Caco-2 (cell line): ENCODE measurements around the gene DYNC2I2. TPM values are rescaled to one million over a fixed set of nuclear protein-coding genes. Genes with fewer than 3 reads are reported as not detected.

Experiments used
- BruUV-seq: library from RNA; stranded (reverse); fragments of 400-500 nt; replicated peaks from 2 replicates; lab custom pipeline; 2021; lab: Mats Ljungman, UMichigan
- CTCF ChIA-PET: fragments of 300-600 bp; sonication (Branson Sonifier 250); formaldehyde crosslinking; loops from one replicate; lab custom pipeline; 2022; ENCODE audit warnings: antibody characterized with exemption; lab: Charles Lee
- POLR2A ChIA-PET: fragments of 300-600 bp; sonication (Branson Sonifier 250); formaldehyde crosslinking; loops from one replicate; lab custom pipeline; 2022; ENCODE audit warnings: antibody characterized with exemption; lab: Charles Lee
- DNase-seq, 2 experiments: peaks; one replicate each; pipeline versions ENCODE4 v3.0.0 to v3.0.0-alpha.2; 2020 to 2022
- H3K27me3 ChIP-seq: replicated peaks from 2 replicates; pipeline ENCODE4 v1.6.0; 2011; ENCODE audit warnings: low read length; ENCODE audit not compliant: control insufficient read depth, insufficient read depth
- H3K36me3 ChIP-seq: 2 replicates; pipeline ENCODE4 v1.5.1; 2011; ENCODE audit warnings: low read length; ENCODE audit not compliant: control insufficient read depth, insufficient read depth
- H3K4me1 ChIP-seq: fragments of 250-450 bp; sonication (Bioruptor Pico); 2 replicates; pipeline ENCODE4 v1.5.1; 2020; ENCODE audit warnings: mild to moderate bottlenecking
- H3K4me3 ChIP-seq: 2 replicates; pipeline ENCODE4 v1.5.1; 2011; ENCODE audit warnings: low read depth, mild to moderate bottlenecking, control low read depth, low read length
- H3K9me3 ChIP-seq: fragments of 250-450 bp; sonication (Bioruptor Pico); 2 replicates; pipeline ENCODE4 v1.5.1; 2020; ENCODE audit warnings: mild to moderate bottlenecking, moderate library complexity
- H3K27ac Mint-ChIP-seq: one replicate; pipeline ENCODE4 v1.8.0; 2022; ENCODE audit warnings: mixed read lengths; ENCODE audit not compliant: unreplicated experiment
- H3K27me3 Mint-ChIP-seq: one replicate; pipeline ENCODE4 v1.8.0; 2022; ENCODE audit warnings: mixed read lengths; ENCODE audit not compliant: insufficient read depth, unreplicated experiment
- H3K36me3 Mint-ChIP-seq: one replicate; pipeline ENCODE4 v1.8.0; 2022; ENCODE audit warnings: mild to moderate bottlenecking, mixed read lengths; ENCODE audit not compliant: insufficient read depth, unreplicated experiment
- H3K4me1 Mint-ChIP-seq: one replicate; pipeline ENCODE4 v1.8.0; 2022; ENCODE audit warnings: low read depth, mixed read lengths; ENCODE audit not compliant: unreplicated experiment
- H3K4me3 Mint-ChIP-seq: one replicate; pipeline ENCODE4 v1.8.0; 2022; ENCODE audit warnings: mild to moderate bottlenecking, moderate library complexity, mixed read lengths; ENCODE audit not compliant: unreplicated experiment
- H3K9me3 Mint-ChIP-seq: one replicate; pipeline ENCODE4 v1.8.0; 2022; ENCODE audit warnings: mixed read lengths; ENCODE audit not compliant: unreplicated experiment
- CTCF ChIP-seq, 2 experiments: fragments of 200-600 bp in 1 of 2; IDR thresholded peaks; 1 replicate in 1 of 2; 2 replicates in 1 of 2; pipeline versions ENCODE4 v1.5.1 to v1.8.0; 2011 to 2022; ENCODE audit warnings: antibody characterized with exemption in 1 of 2, control low read depth in 1 of 2, inconsistent platforms in 1 of 2, low read depth in 1 of 2, low read length in 1 of 2, mild to moderate bottlenecking in 1 of 2, moderate library complexity in 1 of 2; ENCODE audit not compliant: insufficient read depth in 1 of 2, severe bottlenecking in 1 of 2, unreplicated experiment in 1 of 2
- intact Hi-C: fragments of 100-400 bp; cut with micrococcal nuclease; formaldehyde crosslinking; loops from one replicate; pipeline ENCODE4 v1.10.0; 2022; ENCODE audit not compliant: unreplicated experiment
- total RNA-seq: library from RNA; stranded (reverse); gene quantifications from 2 replicates; pipeline ENCODE4 v1.2.3, GENCODE V29; 2022

Gene DYNC2I2
- total RNA-seq, 1 experiment from 2014 or later, result 80.8 TPM

DNA sequence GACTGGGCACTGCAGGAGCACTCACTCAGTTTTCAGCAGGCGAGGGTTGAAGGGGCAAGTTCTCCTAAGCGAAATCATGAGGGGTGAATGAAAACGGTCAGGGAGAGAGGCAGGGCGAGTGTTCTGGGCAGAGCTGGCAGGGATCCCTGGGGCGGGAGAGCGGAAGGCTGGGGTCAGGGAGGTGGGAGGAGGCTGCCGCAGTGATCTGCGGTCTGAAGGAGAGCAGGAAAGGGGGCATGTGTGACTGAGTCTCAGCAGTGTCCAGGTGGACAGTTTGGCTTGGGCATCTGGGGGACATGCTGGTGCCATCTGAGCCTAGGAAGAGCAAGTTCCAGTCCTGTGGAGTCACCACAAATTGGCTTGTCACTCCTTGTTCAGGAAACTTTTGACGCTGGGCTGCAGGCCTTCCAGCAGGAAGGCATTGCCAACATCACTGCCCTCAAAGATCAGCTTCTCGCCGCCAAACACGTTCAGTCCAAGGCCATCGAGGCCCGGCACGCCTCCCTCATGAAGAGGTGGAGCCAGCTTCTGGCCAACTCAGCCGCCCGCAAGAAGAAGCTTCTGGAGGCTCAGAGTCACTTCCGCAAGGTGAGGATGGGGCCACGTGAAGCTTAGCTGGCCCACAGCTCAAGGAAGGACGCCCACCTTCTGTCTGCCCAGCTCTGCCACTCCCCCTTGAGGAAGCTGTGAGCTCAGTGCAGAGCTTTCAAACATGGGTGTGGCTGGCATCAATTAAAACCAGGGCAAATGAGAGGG is 31.1 kb downstream of the DYNC2I2 start:
- no peaks in the 10 kb centered on the region for H3K27me3 ChIP-seq
- BruUV-seq, result no TSS peak
- H3K4me1 ChIP-seq, result no peaks in the 10 kb centered on the region
- Mint-ChIP-seq H3K27me3 (no peaks in the 10 kb centered on the region), H3K36me3 (peaks cover 98% of the 10 kb centered on the region), H3K27ac (peak overlapping the region; percentile 56), H3K9me3 (no peaks in the 10 kb centered on the region), H3K4me3 (no peak overlapping the region), H3K4me1 (peaks cover 13% of the 10 kb centered on the region)
- CTCF ChIA-PET, result interaction anchor here (0.6 kb wide), 1 partner anchor 404 kb away, joined by 4 read pairs; no protein-coding TSS in a partner anchor
- no peaks in the 10 kb centered on the region for H3K9me3 ChIP-seq
- intact Hi-C loops, result no loop called here
- no peak for TF ChIP-seq CTCF (IDR thresholded peaks at IDR 0.05; ENCODE audit: insufficient read depth in 1 of 2, low read depth in 1 of 2, low read length in 1 of 2, severe bottlenecking in 1 of 2, unreplicated experiment in 1 of 2)
- DNase-seq, result no peak
- H3K36me3 ChIP-seq, result peaks cover 14% of the 10 kb centered on the region
- POLR2A ChIA-PET, result no interaction called here
- H3K4me3 ChIP-seq, result no peak overlapping the region

DNA sequence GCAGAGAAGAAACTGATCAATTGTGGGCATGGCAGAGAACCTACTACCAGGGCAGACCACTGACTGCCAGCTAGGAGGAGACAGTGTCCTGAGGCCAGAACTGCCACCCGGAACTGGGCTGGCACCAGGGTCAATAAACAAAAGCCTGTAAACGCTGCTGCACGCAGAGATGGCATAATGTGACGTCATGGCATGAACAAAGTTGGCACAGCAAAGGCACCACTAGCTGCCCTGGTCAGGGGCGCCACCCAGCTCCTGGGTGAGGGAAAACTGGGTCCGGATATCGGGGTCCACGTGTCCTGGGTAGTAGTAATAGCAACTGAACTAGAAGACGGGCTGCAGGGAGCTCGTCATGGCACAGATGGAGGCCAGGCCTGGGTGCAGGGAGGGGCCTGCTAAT is 32.1 kb downstream of the DYNC2I2 start:
- Histone ChIP-seq H3K4me1 (no peaks in the 10 kb centered on the region), H3K9me3 (no peaks in the 10 kb centered on the region), H3K4me3 (no peak overlapping the region), H3K27me3 (no peaks in the 10 kb centered on the region), H3K36me3 (peaks cover 8% of the 10 kb centered on the region)
- TF ChIP-seq CTCF (IDR thresholded peaks at IDR 0.05; ENCODE audit: insufficient read depth in 1 of 2, low read depth in 1 of 2, low read length in 1 of 2, severe bottlenecking in 1 of 2, unreplicated experiment in 1 of 2), result no peak
- H3K36me3 Mint-ChIP-seq, result peaks cover 97% of the 10 kb centered on the region
- H3K4me3 Mint-ChIP-seq, result no peak overlapping the region
- ChIA-PET POLR2A (no interaction called here), CTCF (no interaction called here)
- DNase-seq, result no peak
- no peak overlapping the region for H3K27ac Mint-ChIP-seq
- no TSS peak for BruUV-seq
- intact Hi-C loops, result no loop called here
- H3K9me3 Mint-ChIP-seq, result no peaks in the 10 kb centered on the region
- H3K4me1 Mint-ChIP-seq, result peaks cover 13% of the 10 kb centered on the region
- H3K27me3 Mint-ChIP-seq, result no peaks in the 10 kb centered on the region

DNA sequence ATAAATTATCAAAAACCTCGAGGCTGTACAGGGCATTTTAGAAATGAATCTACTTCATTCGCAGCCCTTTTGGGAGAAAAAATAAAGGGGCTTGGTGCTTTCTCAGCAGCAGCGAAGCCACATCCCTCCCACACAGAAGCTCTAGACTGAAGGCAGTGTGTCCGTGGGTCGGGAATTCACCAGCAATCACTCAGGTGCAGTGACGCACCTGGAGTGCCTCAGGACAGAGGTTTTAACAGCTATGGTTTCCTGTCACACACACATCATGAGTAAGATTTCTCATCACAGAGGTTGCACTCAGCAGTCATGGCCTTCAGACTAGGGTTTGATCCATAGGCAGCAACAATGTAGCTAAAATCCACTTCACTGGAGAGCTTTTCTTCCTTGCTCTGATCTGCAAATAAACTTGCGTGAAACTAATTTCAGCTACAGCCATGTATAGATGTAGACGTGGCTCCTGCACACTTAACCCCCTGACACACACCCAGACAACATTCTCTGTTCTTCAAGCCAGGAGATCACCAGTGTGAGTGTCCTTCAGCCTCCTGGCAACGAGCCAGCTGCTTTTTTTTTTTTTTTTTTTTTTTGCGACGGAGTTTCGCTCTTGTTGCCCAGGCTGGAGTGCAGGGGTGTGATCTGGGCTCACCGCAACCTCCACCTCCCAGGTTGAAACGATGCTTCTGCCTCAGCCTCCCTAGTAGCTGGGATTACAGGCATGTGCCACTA is 34.8 kb downstream of the DYNC2I2 start:
- Mint-ChIP-seq H3K27me3 (no peaks in the 10 kb centered on the region), H3K27ac (no peak overlapping the region), H3K36me3 (peaks cover 97% of the 10 kb centered on the region), H3K9me3 (no peaks in the 10 kb centered on the region), H3K4me1 (no peaks in the 10 kb centered on the region), H3K4me3 (no peak overlapping the region)
- DNase-seq, result no peak
- POLR2A ChIA-PET, result no interaction called here
- Histone ChIP-seq H3K4me1 (no peaks in the 10 kb centered on the region), H3K36me3 (peaks cover 14% of the 10 kb centered on the region), H3K27me3 (no peaks in the 10 kb centered on the region), H3K9me3 (no peaks in the 10 kb centered on the region), H3K4me3 (no peak overlapping the region)
- intact Hi-C loops, result no loop called here
- no TSS peak for BruUV-seq
- no peak for TF ChIP-seq CTCF (IDR thresholded peaks at IDR 0.05; ENCODE audit: insufficient read depth in 1 of 2, low read depth in 1 of 2, low read length in 1 of 2, severe bottlenecking in 1 of 2, unreplicated experiment in 1 of 2)
- CTCF ChIA-PET, result interaction anchor here (0.6 to 1.7 kb wide), 3 partner anchors 14 to 62 kb away, joined by 3 to 6 read pairs (median 3); no protein-coding TSS in a partner anchor
